ENCODE results near the gene SCYGR5. TPM values are rescaled to one million over a fixed set of nuclear protein-coding genes. Genes with fewer than 3 reads are reported as not detected.

Gene SCYGR5
- total RNA-seq, 1 donor from 2014 or later, result not detected

DNA sequence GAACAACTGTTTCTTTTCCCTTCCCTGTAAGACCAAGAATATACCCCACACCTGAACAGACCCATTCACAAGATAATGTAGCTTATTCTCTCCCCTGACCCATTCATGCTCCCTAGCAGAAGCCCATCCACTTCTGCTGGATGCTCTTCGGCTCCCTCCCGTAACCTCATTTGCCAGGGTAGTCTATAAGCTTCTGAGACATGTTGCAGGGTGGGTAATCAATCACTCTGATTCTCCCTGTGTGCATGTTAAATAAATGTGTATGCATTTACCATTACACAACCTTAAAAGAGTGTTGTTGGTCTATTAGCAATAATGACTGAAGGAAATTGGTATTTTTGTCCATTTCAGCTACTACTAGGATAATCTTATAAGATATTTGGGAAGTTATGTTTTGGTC lies 49.9 kb downstream of the SCYGR5 start:
- H3K27ac Mint-ChIP-seq (ENCODE audit: unreplicated experiment), result no peak overlapping the region
- peaks cover 3% of the 10 kb centered on the region for H3K27me3 Mint-ChIP-seq (ENCODE audit: low read depth, unreplicated experiment)
- H3K9me3 Mint-ChIP-seq (ENCODE audit: unreplicated experiment), result no peaks in the 10 kb centered on the region
- Histone ChIP-seq H3K9me3 (ENCODE audit: insufficient read depth, low read depth, low read length) (no peaks in the 10 kb centered on the region), H3K9ac (ENCODE audit: low read length) (no peak overlapping the region), H4K20me1 (ENCODE audit: insufficient read depth, low read length) (no peaks in the 10 kb centered on the region), H3K4me1 (ENCODE audit: insufficient read depth, low read length) (no peaks in the 10 kb centered on the region), H3K4me3 (ENCODE audit: insufficient read depth, low read depth, low read length) (no peak overlapping the region), H3K79me2 (ENCODE audit: insufficient read depth, low read length) (no peaks in the 10 kb centered on the region), H2AFZ (ENCODE audit: low read depth, low read length) (no peak overlapping the region), H3K27me3 (ENCODE audit: insufficient read depth, low read length) (no peaks in the 10 kb centered on the region), H3K36me3 (ENCODE audit: insufficient read depth, low read length) (no peaks in the 10 kb centered on the region), H3K27ac (ENCODE audit: low read depth, low read length) (no peak overlapping the region), H3K4me2 (ENCODE audit: low read length) (no peak overlapping the region)
- FAIRE-seq (no peak), DNase-seq (ENCODE audit: low read depth) (no peak)
- no peaks in the 10 kb centered on the region for H3K36me3 Mint-ChIP-seq (ENCODE audit: low read depth, unreplicated experiment)
- no peaks in the 10 kb centered on the region for H3K4me1 Mint-ChIP-seq (ENCODE audit: low read depth, unreplicated experiment)
- TF ChIP-seq, protein P1, sequence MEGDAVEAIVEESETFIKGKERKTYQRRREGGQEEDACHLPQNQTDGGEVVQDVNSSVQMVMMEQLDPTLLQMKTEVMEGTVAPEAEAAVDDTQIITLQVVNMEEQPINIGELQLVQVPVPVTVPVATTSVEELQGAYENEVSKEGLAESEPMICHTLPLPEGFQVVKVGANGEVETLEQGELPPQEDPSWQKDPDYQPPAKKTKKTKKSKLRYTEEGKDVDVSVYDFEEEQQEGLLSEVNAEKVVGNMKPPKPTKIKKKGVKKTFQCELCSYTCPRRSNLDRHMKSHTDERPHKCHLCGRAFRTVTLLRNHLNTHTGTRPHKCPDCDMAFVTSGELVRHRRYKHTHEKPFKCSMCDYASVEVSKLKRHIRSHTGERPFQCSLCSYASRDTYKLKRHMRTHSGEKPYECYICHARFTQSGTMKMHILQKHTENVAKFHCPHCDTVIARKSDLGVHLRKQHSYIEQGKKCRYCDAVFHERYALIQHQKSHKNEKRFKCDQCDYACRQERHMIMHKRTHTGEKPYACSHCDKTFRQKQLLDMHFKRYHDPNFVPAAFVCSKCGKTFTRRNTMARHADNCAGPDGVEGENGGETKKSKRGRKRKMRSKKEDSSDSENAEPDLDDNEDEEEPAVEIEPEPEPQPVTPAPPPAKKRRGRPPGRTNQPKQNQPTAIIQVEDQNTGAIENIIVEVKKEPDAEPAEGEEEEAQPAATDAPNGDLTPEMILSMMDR (IDR thresholded peaks at IDR 0.05; ENCODE audit: insufficient read depth, low read depth, low read length), result no peak
- TF ChIP-seq EZH2 (IDR thresholded peaks at IDR 0.05; ENCODE audit: insufficient read depth, low read length), result no peak
- H3K4me3 Mint-ChIP-seq (ENCODE audit: unreplicated experiment), result no peak overlapping the region

Other genes starting within 250 kb of the SCYGR5 start
- gene AGFG1, start 194.6 kb upstream of the SCYGR5 start, total RNA-seq, result 84.1 and 87.9 TPM in 2 replicates
- gene SCYGR2, start 67.9 kb upstream of the SCYGR5 start, total RNA-seq, result not detected in 2 replicates
- gene SCYGR3, start 52.0 kb upstream of the SCYGR5 start, total RNA-seq, result not detected in 2 replicates
- gene SCYGR4, start 49.3 kb upstream of the SCYGR5 start, total RNA-seq, result not detected in 2 replicates
- 0.12 and 0.14 TPM in 2 replicates for gene SLC19A3, start 51.2 kb downstream of the SCYGR5 start, total RNA-seq
- gene SCYGR6, start 58.0 kb downstream of the SCYGR5 start, total RNA-seq, result not detected in 2 replicates
- gene SCYGR7, start 61.5 kb downstream of the SCYGR5 start, total RNA-seq, result not detected in 2 replicates
- not detected in 2 replicates for gene SCYGR8, start 79.1 kb downstream of the SCYGR5 start, total RNA-seq
- not detected in 2 replicates for gene CCL20, start 147.0 kb downstream of the SCYGR5 start, total RNA-seq
- 0.75 and 0.86 TPM in 2 replicates for gene DAW1, start 204.8 kb downstream of the SCYGR5 start, total RNA-seq